Cardiac septum (tissue), 1 donor: ENCODE results near the gene DNASE1L3. TPM values are rescaled to one million over a fixed set of nuclear protein-coding genes. Genes with fewer than 3 reads are reported as not detected.
"Not testable (repeated sequence)": the region's sequence is repeated elsewhere in the genome, so short reads cannot be mapped to it uniquely, and the experiment has no call there.

Source experiments
- DNase-seq: peaks from one replicate; pipeline ENCODE4 v3.0.0-alpha.2; 2020; ENCODE audit warnings: low spot score
- intact Hi-C: fragments of 100-400 bp; cut with DNase I; formaldehyde crosslinking; loops from one replicate; pipeline ENCODE4 v1.14.0; 2022
- total RNA-seq: library from RNA; stranded (reverse); fragmentation: NEBNext Ultra II Directional; extraction: Animal tissue kit (Norgen Biotek cat#: 25700); gene quantifications from one replicate; pipeline ENCODE4 v1.2.1, GENCODE V29; 2021
- donor health status: DM: no; HTN: no; CAD: no.

The DNASE1L3 gene
- total RNA-seq, 1 donor from 2014 or later, result 0.67 TPM

DNA sequence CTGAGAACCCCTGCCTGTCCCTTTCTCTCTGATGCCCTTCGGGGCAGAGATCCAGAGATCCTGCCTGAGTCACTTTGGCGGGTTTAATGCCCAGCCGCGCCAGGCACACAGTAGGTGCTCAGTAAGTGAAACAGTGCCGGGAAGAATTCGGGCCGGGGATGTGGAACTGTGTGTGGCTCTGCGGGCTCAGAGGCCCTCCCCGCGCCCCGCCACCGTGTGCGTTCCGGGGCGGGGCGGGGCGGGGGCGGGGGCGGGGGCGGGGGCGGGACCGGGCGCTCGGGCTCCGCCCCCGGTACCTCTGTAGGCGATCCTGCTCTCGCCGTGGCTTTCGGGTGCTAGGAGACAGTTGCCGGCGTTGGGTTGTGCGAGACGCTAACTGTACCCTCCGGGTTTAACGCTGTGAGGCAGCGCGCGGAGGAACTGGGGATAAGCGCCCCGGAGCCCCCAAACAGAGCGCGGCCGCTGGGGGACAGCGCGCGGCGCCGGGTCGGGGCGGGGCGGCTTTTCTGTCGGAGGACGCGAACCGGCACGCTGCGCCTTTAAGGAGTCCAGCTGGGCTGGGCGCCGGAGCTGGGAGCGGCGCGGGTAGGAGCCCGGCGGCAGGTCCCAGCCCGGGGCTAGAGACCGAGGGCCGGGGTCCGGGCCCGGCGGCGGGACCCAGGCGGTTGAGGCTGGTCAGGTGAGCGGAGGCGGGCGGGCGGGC, 26.6 kb upstream of the DNASE1L3 start, which contains the start of gene ABHD6:
Gene ABHD6 (plus strand): TSS at position 555 of the 703 bp plus-strand sequence. CDS start 18,795 bp downstream, outside the sequence.
- DNase-seq, result peak; percentile 91
- intact Hi-C loops, result loop anchor here (1.0 kb wide), 1 partner anchor 69 kb away; the partner anchor contains the start of genes HTD2 and RPP14

DNA sequence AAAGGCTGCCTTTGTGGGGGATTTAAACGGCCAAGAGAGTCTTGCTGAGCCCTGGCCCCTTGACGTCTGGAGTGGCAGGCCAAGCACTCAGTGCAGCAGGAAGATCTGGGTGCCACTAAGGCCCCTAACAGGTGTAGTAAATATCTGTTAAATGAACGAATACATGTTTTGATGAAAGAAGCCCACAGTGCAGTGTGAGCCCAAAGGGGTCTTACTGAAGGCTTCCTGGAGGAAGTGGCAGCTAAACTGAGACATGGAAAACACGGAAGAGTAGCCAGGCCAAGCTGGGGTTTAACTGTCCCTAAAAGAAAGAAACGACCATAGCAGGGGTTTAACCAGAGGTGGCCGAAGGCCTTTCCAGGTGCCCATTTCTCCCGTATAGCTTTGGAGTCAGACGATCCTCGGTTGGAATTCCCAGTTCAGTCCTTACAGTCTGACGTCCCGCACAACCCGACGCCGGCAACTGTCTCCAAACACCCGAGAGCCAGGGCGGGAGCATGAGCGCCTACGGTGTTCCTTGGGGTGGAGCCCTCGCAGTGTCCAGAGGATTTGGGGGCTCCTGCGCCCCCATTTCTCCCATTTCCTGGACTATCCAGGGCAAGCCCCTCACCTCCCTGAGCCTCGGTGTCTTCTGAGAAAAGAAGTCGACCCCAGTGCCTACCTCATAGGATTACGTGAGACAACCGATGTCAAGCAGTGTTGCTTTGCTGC, 25.9 kb upstream of the DNASE1L3 start:
- intact Hi-C loops, result loop anchor here (1.0 kb wide), 1 partner anchor 70 kb away; the partner anchor contains the start of genes HTD2 and RPP14

DNA sequence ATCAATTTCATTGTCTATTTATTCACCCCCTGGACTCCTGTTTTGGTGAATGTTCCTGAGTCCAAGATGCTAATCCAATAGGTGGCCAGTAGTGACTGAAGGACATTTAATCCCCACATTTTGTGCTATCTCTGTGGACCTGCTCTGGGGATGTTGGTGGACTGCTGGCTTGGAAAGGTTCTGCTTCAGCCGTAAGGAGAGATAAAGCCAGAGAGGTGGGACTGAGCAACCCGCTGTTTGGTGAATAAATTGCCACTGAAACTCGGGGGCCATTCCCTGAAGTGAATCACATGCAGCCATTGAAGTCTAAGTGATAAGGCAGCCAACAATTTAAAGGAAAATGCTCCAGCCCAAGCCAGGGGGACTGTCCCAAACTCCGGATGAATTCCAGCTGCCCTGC, 25.2 kb upstream of the DNASE1L3 start:
- intact Hi-C loops, result no loop called here
- DNase-seq, result no peak

More for the DNA sequence above, 25.9 kb upstream of the DNASE1L3 start:
- DNase-seq, result no peak

DNA sequence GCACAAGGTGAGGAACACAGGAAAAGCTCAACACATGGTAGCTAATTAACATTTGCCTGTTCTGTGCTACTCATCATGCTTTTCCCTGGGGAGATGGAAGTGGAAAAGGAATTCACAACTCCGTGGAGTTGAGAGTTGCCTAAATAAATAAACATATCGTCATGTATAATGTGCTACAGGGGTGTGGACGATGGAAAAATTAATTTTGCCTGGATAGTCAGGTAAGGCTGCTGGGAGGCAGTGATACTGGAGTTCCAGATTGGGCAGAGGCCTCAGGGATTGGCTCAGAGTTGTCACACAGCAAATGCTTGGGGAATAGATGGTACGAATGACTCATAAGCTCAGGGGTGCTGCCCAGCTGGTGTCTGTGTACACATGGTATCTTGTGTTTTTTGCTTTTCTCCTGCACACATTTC, 23.8 kb upstream of the DNASE1L3 start:
- intact Hi-C loops, result no loop called here
- no peak for DNase-seq

DNA sequence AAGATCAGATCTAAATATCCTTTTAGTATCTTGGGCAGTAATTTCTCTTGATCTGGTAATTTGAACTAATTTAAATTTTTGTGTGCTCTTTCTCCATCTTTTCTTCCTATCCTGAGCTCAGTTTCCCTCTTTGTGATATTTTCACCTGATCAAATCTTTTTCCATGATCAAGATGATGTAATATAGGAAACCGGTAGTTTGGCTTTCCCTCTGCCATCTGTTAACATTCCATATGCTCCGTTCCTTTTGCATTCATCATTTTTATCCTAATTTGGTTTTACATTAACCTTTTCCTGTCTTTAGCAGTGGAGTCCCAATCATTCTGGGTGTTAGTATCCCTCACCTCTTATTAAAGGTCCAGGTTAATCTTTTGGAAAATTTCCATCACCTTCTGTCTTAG, 20.9 kb upstream of the DNASE1L3 start:
- intact Hi-C loops, result no loop called here
- DNase-seq, result no peak

DNA sequence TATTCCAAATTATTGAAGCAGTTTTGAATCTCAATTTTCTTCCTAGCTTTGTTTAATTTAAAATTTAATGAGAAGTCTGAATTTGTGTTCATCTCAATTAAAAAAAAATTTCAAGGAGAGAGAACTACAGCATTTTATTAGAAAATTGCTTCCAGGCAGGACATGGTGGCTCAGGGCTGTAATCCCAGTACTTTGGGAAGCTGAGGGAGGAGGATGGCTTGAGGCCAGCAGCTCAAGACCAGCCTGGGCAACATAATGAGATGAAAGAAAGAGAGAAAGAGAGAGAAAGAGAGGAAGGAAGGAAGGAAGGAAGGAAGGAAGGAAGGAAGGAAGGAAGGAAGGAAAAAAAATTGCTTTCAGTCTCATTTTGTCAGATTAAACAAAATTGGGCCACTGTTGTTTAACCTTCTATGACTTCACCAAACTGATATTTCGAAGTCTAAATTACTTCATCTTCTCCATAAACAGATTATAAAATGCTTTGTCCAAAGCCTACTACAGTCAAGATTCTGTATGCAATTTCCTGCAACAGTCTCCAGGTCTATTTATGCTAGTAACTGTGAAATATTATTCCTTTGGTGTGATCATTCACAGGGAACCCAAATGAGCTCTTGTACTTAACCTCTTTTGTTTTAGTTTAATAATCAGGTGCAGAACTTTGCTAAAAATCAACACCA, 20.2 kb upstream of the DNASE1L3 start:
- intact Hi-C loops, result no loop called here
- no peak for DNase-seq

DNA sequence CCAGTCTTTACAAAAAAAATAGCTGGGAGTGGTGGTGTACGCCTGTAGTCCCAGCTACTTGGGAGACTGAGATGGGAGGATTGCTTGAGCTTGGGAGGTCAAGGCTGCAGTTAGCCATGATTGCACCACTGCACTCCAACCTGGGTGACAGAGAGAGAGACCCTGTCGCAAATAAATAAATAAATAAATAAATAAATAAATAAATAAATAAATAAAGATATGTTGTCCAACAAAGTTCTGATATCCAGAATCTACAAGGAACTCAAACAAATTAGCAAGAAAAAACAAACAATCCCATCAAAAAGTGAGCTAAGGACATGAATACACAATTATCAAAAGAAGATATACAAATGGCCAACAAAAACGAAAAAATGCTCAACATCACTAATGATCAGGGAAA, 17.2 kb upstream of the DNASE1L3 start:
- DNase-seq, intact Hi-C loops: not testable (repeated sequence)

DNA sequence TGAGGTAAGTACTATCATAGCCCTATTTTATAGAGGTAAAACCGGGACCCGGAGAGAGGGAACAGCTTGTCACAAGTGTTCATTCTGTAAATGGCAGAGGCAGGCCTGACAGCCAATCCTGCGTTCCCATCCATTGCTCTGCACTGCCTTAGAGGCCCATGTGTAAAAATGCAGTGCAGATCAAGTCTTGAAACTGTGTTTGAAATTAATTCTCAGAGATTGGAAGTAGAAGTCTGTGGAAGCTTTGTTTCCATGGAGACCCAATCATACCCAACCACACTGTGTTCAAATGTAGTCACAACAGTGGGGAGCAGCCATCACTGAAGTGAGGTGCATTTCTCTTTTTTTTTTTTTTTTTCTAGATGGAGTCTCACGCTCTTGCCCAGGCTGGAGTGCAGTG, 13.1 kb upstream of the DNASE1L3 start:
- DNase-seq, result no peak
- intact Hi-C loops, result no loop called here

DNA sequence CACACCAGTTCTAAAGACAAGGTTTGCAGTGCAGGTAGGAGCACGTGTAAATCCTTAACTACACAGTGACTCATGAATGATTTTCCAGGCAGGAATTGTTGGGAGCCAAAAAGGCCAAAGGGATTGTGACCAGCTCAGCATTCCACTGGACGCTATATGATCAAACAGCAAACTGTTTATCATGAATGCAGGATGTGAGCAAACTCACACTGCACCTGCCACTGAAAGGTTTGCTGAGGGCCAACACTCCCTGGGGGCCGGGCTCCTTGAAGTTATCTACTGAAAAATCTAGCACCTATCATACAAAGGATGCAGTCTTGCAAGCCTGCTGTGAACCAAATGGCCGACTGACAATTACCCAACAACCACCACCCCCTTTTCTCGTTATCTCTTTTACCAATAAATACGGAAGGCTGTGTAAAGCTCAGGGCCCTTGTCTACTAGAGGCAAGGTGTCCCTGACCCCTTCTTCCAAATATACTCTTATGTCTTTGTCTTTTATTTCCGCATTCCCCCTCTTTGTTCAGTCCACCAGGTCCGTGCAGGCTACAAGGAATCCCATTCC, 11.5 kb upstream of the DNASE1L3 start:
- no peak for DNase-seq
- intact Hi-C loops, result no loop called here

DNA sequence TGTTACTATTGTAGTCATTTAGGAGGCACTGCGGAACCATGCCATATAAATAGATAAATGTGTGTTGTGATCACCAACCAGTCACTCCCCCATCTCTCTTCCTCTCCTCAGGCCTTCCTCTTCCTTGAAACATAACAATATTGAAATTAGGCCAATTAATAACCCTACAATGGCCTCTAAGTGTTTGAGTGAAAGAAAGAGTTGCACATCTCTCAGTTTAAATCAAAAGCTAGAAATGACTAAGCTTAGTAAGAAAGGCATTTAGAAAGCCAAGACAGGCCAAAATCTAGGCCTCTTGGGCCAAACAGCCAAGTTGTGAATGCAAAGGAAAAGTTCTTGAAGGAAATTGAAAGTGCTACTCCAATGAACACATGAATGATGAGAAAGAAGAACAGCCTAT, 8.1 kb upstream of the DNASE1L3 start:
- no peak for DNase-seq

DNA sequence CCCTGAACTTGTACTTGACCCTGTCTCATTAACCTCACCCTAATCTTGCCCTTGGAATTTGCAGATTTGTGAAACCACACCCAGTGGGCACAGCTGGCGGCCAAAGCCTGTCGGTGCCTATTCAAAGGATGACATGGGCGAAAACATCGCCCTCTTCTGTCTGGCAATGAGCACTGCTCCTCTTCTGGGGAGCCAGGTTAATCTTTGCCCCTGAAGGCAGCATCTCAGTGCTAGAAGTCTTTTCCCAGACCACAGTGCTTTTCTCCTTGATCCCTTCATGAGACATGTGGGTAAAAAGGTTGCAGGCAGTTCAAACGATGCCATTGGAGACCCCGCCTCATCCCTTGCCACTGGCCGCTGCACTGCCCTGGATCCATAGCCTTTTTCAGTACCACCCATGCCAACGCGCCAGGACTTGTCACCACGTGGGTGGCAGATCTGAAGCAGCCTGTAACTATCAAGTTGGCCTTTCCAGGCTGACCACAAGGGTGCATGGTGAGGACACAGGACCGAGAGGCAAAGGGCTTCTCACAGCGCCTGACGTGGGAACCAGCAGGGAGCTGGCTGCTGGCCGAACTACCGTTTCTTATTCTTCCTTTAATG, 6.5 kb upstream of the DNASE1L3 start:
- intact Hi-C loops, result loop anchor here (2.0 to 5.0 kb wide), 2 partner anchors 29 to 40 kb away; no protein-coding TSS in a partner anchor
- no peak for DNase-seq

More for the DNA sequence above, 8.1 kb upstream of the DNASE1L3 start:
- intact Hi-C loops, result loop anchor here (5.0 kb wide), 1 partner anchor 42 kb away; no protein-coding TSS in a partner anchor

DNA sequence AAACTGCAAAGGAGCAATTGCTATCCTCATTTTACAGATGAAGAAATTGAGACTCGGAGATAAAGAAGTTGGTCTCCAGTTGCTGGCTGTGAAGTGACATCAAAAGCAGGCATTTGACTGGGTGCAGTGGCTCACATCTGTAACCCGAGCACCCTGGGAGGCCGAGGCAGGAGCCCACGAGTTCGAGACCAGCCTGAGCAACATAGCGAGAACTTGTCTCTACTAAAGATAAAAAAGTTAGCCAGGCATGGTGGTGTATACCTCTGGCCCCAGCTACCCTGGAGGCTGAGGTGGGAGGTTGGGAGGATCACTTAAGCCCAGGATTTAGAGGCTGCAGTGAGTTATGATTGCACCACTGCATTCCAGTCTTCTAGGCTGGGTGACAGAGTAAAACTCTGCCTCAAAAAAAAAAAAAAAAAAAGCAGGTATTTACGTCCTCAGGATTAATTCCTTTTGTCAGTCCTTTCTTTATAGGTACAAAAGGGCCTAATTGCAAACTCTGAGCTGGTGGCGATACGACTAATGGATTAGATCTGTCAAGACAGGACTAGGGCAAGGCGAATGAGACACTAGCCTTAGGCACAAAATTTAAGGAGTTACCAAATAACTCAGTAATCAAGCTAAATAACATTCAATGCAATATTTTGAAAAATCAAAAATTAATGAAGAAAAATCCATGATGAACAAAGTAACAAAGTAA, 5.9 kb upstream of the DNASE1L3 start:
- no peak for DNase-seq
- intact Hi-C loops, result loop anchor here (2.0 to 5.0 kb wide), 2 partner anchors 28 to 39 kb away; no protein-coding TSS in a partner anchor

DNA sequence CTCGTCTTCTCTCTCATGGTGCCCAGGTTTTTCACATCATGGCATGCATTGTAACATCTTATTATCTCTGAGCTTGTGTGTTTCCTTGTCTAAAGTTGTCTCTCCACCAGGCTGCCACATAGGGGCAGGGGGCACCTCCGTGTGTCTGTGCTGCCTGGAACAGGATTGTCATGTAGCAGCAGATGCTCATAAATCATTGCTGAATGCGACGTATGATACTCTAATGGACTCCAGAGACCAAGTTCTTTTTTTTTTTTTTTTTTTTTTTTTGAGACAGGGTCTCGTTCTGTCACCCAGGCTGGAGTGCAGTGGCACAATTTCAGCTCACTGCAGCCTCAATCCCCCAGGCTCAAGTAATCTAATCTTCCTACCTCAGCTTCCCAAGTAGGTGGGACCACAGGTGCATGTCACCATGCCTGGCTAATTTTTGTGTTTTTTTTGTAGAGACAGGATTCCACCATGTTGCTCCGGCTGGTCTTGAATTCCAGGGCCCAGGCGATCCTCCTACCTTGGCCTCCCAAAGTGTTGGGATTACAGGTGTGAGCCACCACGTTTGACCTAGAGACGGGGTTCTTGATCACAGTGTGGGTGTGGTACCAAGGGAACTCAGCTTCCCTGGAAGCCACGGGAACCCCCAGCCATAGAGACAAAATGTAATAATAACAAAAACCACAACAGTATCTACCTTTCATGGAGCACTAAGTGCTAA, 4.7 kb upstream of the DNASE1L3 start:
- intact Hi-C loops, result loop anchor here (2.0 to 5.0 kb wide), 2 partner anchors 27 to 38 kb away; no protein-coding TSS in a partner anchor

DNA sequence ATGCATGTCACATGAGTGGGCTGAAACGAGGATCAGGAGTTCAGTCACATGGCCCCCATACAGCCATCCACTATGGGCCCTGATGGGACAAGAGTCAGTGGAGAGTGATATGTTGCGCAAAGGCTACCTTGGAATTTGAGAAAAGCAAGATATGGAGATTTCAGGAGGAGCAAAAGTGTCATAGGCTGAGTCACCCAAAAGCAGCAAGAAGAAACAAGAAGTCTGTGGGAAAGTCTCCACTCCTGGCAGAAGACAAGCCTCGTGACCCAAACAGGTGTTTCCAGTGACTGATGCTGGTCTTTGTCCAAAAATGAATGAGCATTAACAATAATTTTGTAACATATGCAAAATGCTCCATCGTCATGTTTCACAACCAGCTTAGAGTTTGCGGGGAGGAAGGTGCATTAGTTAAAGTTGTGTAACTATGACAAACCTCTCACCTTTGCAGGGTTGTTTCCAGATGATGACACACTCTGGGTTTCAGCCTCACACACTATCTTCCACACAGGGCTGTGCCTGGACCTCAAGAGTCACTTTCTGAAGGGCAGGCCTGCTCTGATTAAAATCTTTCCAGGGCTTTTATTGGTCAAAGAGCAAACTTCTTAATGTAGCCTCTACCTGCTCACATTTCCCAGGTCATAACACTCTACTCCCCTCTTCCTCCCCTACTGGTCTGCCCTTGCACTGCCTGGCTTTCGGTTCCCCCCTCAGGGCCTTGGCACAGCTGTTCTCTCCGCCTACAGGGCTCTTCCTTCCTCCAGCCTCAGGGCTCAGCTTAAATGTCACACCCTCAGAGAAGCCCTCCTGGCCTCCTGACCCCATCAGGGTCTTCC, 3.9 kb upstream of the DNASE1L3 start:
- no peak for DNase-seq
- intact Hi-C loops, result loop anchor here (5.0 kb wide), 1 partner anchor 37 kb away; no protein-coding TSS in a partner anchor

More for the DNA sequence above, 4.7 kb upstream of the DNASE1L3 start:
- DNase-seq, result no peak

DNA sequence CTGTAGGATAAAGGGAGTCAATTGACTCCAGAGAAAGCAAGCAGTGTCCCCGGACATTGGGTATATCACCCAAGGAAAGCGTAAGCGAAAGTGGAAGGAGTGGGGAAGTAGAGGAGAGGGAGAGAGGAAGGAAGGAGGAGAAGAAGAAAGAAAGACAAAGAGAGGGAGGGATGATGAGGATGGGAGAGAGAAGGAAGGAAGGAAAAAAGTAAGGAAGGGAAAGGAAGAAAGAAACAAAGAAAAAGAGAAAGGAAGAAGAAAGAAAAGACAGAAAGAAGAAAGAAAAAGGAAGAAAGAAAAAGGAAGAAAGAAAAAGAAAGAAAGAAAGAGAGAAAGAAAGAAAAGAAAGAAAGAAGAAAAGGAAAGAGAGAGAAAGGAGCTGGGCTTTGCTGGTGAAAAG, 839 bp downstream of the DNASE1L3 start:
- DNase-seq, result no peak
- intact Hi-C loops, result no loop called here

DNA sequence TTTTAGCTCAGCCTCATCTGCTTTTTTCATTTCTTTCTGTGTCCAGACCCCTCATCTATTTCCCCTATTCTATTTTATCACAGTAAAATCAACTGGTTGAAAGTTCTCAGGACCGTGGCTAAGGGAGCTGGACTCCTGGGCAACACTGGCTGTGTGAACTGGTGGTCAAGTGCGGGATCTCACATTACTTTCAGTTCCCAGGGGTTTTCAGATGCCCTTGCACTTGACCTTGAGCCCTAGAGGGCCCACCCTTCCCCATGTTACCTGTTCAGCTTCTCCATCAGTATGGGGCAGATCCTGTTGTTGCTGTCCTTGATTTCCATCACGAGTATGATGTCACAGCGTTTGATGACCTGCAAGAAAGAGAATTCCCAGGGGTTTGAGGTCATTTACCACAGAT, 2.8 kb downstream of the DNASE1L3 start:
- DNase-seq, result no peak
- intact Hi-C loops, result no loop called here

DNA sequence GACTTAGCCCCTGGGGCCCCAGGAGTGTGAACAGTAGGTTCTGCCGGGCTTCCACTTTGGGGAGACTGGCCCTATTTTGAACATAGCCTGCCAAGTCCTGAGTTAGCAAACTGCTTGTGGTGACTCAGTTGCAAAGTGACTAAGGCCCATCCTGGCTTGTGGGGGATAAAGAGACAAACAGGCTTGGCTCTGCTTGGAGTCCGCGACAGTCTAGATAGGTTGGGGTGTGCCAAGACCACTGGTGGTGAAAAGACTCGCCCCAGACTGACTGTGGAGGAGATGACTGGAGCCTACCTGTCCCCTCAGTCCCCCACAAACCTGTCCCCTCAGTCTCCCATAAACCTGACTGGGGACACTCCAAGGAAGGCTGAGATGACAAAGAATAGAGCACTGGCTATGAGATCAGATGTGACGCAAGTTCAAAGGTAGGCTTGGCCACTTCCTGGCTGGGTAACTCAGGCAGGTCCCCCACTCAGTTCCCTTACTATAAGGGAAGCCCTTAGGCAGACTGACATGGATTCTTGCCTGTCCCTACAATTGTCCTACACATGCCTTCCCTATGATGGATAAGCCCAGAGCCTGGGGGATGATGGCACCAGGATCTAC, 4.3 kb downstream of the DNASE1L3 start:
- no peak for DNase-seq
- intact Hi-C loops, result no loop called here
